NCI-H2107 treated with DMSO at 0.1 percent for 48 hours (cell line): ENCODE measurements around the gene OR5T1.

Experiments used
- DNase-seq: peaks from one replicate; lab custom pipeline; 2025; ENCODE audit not compliant: unreplicated experiment; lab: John Stamatoyannopoulos, UW

The OR5T1 gene

GRCh38 chr11:56273854-56274253 lies at the start of gene OR5T1:
TSS of gene OR5T1 (plus strand) at chr11:56274154. CDS start at chr11:56275639, 1,485 bp downstream.
- no peak for DNase-seq

- DNase-seq = no peak
Observed at GRCh38 chr11:56234155-56234554, 39.8 kb upstream of the OR5T1 start, which contains the start of gene OR5T2. TSS of gene OR5T2 (minus strand) at chr11:56234255. CDS start at chr11:56233062, 1,193 bp downstream.

- no peak for DNase-seq
Observed at GRCh38 chr11:56251954-56252353, 22.0 kb upstream of the OR5T1 start, which contains the start of gene OR5T3. TSS of gene OR5T3 (plus strand) at chr11:56252254. CDS start at chr11:56252254, 0 bp downstream.

GRCh38 chr11:56271092-56271491 lies 2.9 kb upstream of the OR5T1 start:
- no peak for DNase-seq

GRCh38 chr11:56292154-56292553 lies 18.2 kb downstream of the OR5T1 start, which contains the start of gene OR8H1:
TSS of gene OR8H1 (minus strand) at chr11:56292254. CDS start at chr11:56291062, 1,192 bp downstream.
- no peak for DNase-seq

- DNase-seq = no peak
Observed at GRCh38 chr11:56296898-56297297, 22.9 kb downstream of the OR5T1 start.

- no peak for DNase-seq
Observed at GRCh38 chr11:56307836-56308235, 33.9 kb downstream of the OR5T1 start.

- no peak for DNase-seq
Observed at GRCh38 chr11:56314844-56315243, 40.9 kb downstream of the OR5T1 start, which contains the start of gene OR8K3. TSS of gene OR8K3 (plus strand) at chr11:56315144. CDS start at chr11:56318307, 3,163 bp downstream.
